ENCODE measurements around the gene CEP350.

DNA sequence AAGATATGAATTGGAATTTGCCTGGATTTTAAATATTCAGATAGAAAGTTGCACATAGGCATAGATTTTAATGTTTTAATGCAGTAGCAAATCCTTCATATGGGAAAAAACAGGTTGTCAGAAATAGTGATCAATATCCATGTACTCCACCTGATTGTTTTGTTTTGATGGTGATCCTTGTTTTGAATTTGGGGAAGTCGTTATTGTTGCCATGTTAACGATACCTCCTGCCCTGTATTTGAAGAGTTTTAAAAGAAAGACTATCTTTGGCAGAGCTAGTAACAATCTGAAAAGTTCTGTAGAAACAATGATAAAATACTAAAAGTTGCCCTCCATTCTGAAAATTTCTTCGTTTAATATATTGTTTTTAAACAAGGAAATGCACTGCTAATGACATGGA lies 1.1 kb downstream of the CEP350 start:
- TF ChIP-seq CTCF (conservative IDR thresholded peaks at IDR 0.05; ENCODE audit: low read depth, low read length) (no peak), FOS (IDR thresholded peaks at IDR 0.05; ENCODE audit: low read depth, low read length) (no peak), ELK1 (IDR thresholded peaks at IDR 0.05; ENCODE audit: borderline replicate concordance, low read depth, low read length) (no peak), POLR2A (IDR thresholded peaks at IDR 0.05; ENCODE audit: low read depth, low read length) (no peak), MAFK (IDR thresholded peaks at IDR 0.05; ENCODE audit: low read depth, low read length) (no peak), SMC3 (IDR thresholded peaks at IDR 0.05; ENCODE audit: low read depth, low read length) (no peak)
